ENCODE data around the gene DMRTC2. TPM values are rescaled to one million over a fixed set of nuclear protein-coding genes. Genes with fewer than 3 reads are reported as not detected.
A peak's percentile ranks its signal among the peaks of the same experiment; 100 is the strongest.

DMRTC2 gene
- total RNA-seq, 1 experiment from 2014 or later = not detected

DNA sequence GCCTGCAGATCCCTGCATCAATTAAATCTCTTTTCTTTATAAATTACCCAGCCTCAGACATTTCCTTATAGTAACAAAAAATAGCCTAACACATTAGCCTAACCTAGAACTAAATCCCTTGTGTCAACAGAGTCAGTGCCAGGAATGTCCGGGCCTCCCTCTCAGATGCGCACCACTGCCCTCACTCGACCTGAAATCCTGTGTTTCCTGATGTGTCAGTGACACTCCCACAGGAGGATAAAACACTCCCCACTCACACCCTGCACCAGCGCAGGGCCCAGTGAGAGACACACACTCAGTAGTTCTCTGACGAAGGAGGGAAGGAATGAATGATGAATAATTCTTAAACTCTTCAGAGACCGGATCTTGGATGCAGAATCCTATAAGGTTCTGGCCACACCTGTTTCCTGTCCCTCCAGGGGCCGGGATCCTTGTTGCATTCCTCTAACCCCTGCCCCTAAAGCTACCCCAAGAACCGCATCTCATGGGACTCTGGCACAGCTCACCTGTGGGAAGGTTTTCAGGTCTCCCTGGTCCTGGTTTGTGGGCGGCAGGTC is 45.3 kb upstream of the DMRTC2 start:
- Histone ChIP-seq H3K9me3 (ENCODE audit: insufficient read depth, low read depth) (no peaks in the 10 kb centered on the region; the same call in 1 of the 2 replicates), H3F3A (ENCODE audit: insufficient read depth, low read depth) (peaks cover 22% of the 10 kb centered on the region), H3K79me2 (ENCODE audit: low read depth) (no peaks in the 10 kb centered on the region), H3K4me1 (replicated peaks; ENCODE audit: insufficient read depth) (peaks cover 54% of the 10 kb centered on the region), H3K4me2 (peak overlapping the region; percentile 57), H3K27ac (peak overlapping the region; percentile 65), H4K20me1 (ENCODE audit: insufficient read depth) (no peaks in the 10 kb centered on the region), H3K4me3 (no peak overlapping the region), H3K9me2 (ENCODE audit: insufficient read depth) (no peaks in the 10 kb centered on the region), H2AFZ (no peak overlapping the region), H3K27me3 (ENCODE audit: insufficient read depth, low read depth) (no peaks in the 10 kb centered on the region), H3K36me3 (ENCODE audit: low read depth) (no peaks in the 10 kb centered on the region)
- BruUV-seq (replicated peaks) = no TSS peak
- TF ChIP-seq, protein P1, sequence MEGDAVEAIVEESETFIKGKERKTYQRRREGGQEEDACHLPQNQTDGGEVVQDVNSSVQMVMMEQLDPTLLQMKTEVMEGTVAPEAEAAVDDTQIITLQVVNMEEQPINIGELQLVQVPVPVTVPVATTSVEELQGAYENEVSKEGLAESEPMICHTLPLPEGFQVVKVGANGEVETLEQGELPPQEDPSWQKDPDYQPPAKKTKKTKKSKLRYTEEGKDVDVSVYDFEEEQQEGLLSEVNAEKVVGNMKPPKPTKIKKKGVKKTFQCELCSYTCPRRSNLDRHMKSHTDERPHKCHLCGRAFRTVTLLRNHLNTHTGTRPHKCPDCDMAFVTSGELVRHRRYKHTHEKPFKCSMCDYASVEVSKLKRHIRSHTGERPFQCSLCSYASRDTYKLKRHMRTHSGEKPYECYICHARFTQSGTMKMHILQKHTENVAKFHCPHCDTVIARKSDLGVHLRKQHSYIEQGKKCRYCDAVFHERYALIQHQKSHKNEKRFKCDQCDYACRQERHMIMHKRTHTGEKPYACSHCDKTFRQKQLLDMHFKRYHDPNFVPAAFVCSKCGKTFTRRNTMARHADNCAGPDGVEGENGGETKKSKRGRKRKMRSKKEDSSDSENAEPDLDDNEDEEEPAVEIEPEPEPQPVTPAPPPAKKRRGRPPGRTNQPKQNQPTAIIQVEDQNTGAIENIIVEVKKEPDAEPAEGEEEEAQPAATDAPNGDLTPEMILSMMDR (conservative IDR thresholded peaks at IDR 0.05) = no peak
- no peak for TF ChIP-seq EZH2 (IDR thresholded peaks at IDR 0.05; ENCODE audit: low read depth)
- ChIA-PET CTCF (no interaction called here), POLR2A (ENCODE audit: unreplicated experiment) (interaction anchor here (0.6 kb wide), 1 partner anchor 64 kb away, joined by 3 read pairs; no protein-coding TSS in a partner anchor)
- intact Hi-C loops (cut with micrococcal nuclease; ENCODE audit: unreplicated experiment) = no loop called here
- DNase-seq = peak; percentile 43 to 94

DNA sequence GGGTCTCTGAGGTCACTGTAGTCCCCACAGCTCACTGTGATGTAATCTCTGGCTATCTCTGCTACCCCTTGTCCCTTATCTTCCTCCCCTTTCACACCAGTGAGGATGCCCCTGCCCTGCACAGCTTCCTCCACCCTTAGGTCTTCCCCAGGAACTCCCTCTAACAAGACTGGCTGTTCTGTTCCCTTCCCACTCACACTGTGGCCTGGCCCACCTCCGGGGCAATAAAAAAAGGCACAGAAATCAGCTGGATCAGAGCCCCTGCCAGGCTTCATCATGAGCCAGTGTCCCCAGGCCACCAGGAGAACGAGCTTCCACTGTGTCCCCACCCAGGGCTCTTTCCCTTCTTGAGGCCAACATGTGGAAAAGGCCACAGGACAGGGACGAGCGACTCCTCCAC is 43.8 kb upstream of the DMRTC2 start:
- H3K4me1 ChIP-seq (replicated peaks; ENCODE audit: insufficient read depth) = peaks cover 41% of the 10 kb centered on the region
- 0 out of 2 replicates have a peak, but pooled peaks cover 3% of the 10 kb centered on the region for H3K27me3 ChIP-seq (ENCODE audit: insufficient read depth, low read depth)
- BruUV-seq (replicated peaks) = no TSS peak
- intact Hi-C loops (cut with micrococcal nuclease; ENCODE audit: unreplicated experiment) = no loop called here
- no peaks in the 10 kb centered on the region for H3K36me3 ChIP-seq (ENCODE audit: low read depth)
- H3K9me3 ChIP-seq (ENCODE audit: insufficient read depth, low read depth) = no peaks in the 10 kb centered on the region; the same call in 1 of the 2 replicates
- no peak overlapping the region for H2AFZ ChIP-seq
- H3K9me2 ChIP-seq (ENCODE audit: insufficient read depth) = no peaks in the 10 kb centered on the region
- CTCF ChIA-PET = no interaction called here
- H3K4me2 ChIP-seq = no peak overlapping the region
- DNase-seq = no peak
- no peak for TF ChIP-seq EZH2 (IDR thresholded peaks at IDR 0.05; ENCODE audit: low read depth)
- TF ChIP-seq, protein P1 (conservative IDR thresholded peaks at IDR 0.05) = no peak
- H3K4me3 ChIP-seq = no peak overlapping the region
- no peaks in the 10 kb centered on the region for H3K79me2 ChIP-seq (ENCODE audit: low read depth)
- POLR2A ChIA-PET (ENCODE audit: unreplicated experiment) = no interaction called here
- peaks cover 22% of the 10 kb centered on the region for H3F3A ChIP-seq (ENCODE audit: insufficient read depth, low read depth)
- peak overlapping the region; percentile 73 for H3K27ac ChIP-seq
- H4K20me1 ChIP-seq (ENCODE audit: insufficient read depth) = no peaks in the 10 kb centered on the region

DNA sequence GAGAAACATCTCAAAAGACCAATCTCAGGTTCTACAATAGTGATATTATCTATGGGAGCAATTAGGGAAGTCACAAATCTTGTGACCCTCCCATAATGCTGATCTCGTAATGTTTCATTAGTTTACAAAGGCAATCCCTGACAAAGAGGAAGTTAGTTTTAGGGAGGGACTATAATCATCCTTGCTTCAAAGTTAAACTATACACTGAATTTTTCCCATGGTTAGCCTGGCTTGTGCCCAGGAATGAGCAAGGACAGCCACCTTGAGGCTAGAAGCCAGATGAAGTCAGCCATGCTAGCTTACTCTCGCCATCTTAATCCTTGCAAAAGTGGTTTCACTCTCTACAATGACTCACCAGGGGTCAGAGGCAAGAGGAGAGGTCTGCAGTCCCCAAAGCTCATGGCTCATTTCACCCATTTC is 43.0 kb upstream of the DMRTC2 start:
- Histone ChIP-seq H3K79me2 (ENCODE audit: low read depth) (no peaks in the 10 kb centered on the region), H2AFZ (peak overlapping the region; percentile 42; the same call in 1 of the 2 replicates), H3K4me1 (replicated peaks; ENCODE audit: insufficient read depth) (peaks cover 41% of the 10 kb centered on the region), H3K27me3 (ENCODE audit: insufficient read depth, low read depth) (0 out of 2 replicates have a peak, but pooled peaks cover 3% of the 10 kb centered on the region), H3K27ac (peak overlapping the region; percentile 73), H3K4me3 (no peak overlapping the region), H3K4me2 (peak overlapping the region; percentile 25; the same call in 1 of the 2 replicates), H3F3A (ENCODE audit: insufficient read depth, low read depth) (peaks cover 22% of the 10 kb centered on the region), H3K9me3 (ENCODE audit: insufficient read depth, low read depth) (no peaks in the 10 kb centered on the region; the same call in 1 of the 2 replicates), H3K9me2 (ENCODE audit: insufficient read depth) (no peaks in the 10 kb centered on the region), H3K36me3 (ENCODE audit: low read depth) (no peaks in the 10 kb centered on the region), H4K20me1 (ENCODE audit: insufficient read depth) (no peaks in the 10 kb centered on the region)
- intact Hi-C loops (cut with micrococcal nuclease; ENCODE audit: unreplicated experiment) = no loop called here
- no peak for TF ChIP-seq EZH2 (IDR thresholded peaks at IDR 0.05; ENCODE audit: low read depth)
- TF ChIP-seq, protein P1 (conservative IDR thresholded peaks at IDR 0.05) = no peak
- CTCF ChIA-PET = interaction anchor here (0.8 kb wide), 1 partner anchor 48 kb away, joined by 3 read pairs; no protein-coding TSS in a partner anchor
- BruUV-seq (replicated peaks) = no TSS peak
- DNase-seq = peak in 1 of 2 experiments; percentile 87
- POLR2A ChIA-PET (ENCODE audit: unreplicated experiment) = no interaction called here

Measured in PC-9 (cell line).